Activated CD4-positive, alpha-beta T cell treated with anti-CD3 and anti-CD28 coated beads, Interleukin-2, Interleukin-6, amounts not matched to agents 100 ng/mL and 50 ng/mL, durations not matched to agents 16 hours and 8 hours (primary cell): Measurements from ENCODE around the gene ARHGAP27.
A peak's percentile ranks its signal among the peaks of the same experiment; 100 is the strongest.

Experiments used
- DNase-seq: peaks from one replicate; pipeline ENCODE4 v3.0.0-alpha.2; 2020

Gene ARHGAP27

GRCh38 chr17:45430738-45431530, 1.7 kb downstream of the ARHGAP27 start:
- DNase-seq: peak; percentile 38

GRCh38 chr17:45430006-45430737, 2.5 kb downstream of the ARHGAP27 start:
- no peak for DNase-seq

- DNase-seq: no peak
These were observed 3.2 kb downstream of the ARHGAP27 start for GRCh38 chr17:45429339-45430005.

- DNase-seq: no peak
These were observed 3.7 kb downstream of the ARHGAP27 start for GRCh38 chr17:45428931-45429338.

- peak; percentile 84 for DNase-seq
These were observed 4.5 kb downstream of the ARHGAP27 start for GRCh38 chr17:45428050-45428617.

GRCh38 chr17:45427181-45427835, 5.4 kb downstream of the ARHGAP27 start:
- DNase-seq: no peak

- DNase-seq: no peak
These were observed 6.1 kb downstream of the ARHGAP27 start for GRCh38 chr17:45426561-45426960.

GRCh38 chr17:45425984-45426413, 6.7 kb downstream of the ARHGAP27 start:
- no peak for DNase-seq

GRCh38 chr17:45425125-45425983, 7.3 kb downstream of the ARHGAP27 start:
- DNase-seq: no peak

GRCh38 chr17:45424769-45425124, 7.9 kb downstream of the ARHGAP27 start:
- no peak for DNase-seq

GRCh38 chr17:45423975-45424335, 8.7 kb downstream of the ARHGAP27 start:
- no peak for DNase-seq

- DNase-seq: no peak
These were observed 9.2 kb downstream of the ARHGAP27 start for GRCh38 chr17:45423304-45423974.

GRCh38 chr17:45414990-45415881, 17.4 kb downstream of the ARHGAP27 start:
- no peak for DNase-seq

GRCh38 chr17:45413498-45413923, 19.2 kb downstream of the ARHGAP27 start:
- no peak for DNase-seq

- no peak for DNase-seq
These were observed 21.1 kb downstream of the ARHGAP27 start for GRCh38 chr17:45411348-45412105.

- peak; percentile 78 for DNase-seq
These were observed 22.3 kb downstream of the ARHGAP27 start for GRCh38 chr17:45410144-45411091.

- peak; percentile 23 for DNase-seq
These were observed 23.0 kb downstream of the ARHGAP27 start for GRCh38 chr17:45409659-45410076.
